GM04504 (cell line): ENCODE data around the gene NTN1.
"Not testable (repeated sequence)": the region's sequence is repeated elsewhere in the genome, so short reads cannot be mapped to it uniquely, and the experiment has no call there.

Source experiments
- DNase-seq: peaks from one replicate; pipeline ENCODE4 v3.0.0-alpha.2; 2012; ENCODE audit warnings: low read depth

NTN1 gene

DNA sequence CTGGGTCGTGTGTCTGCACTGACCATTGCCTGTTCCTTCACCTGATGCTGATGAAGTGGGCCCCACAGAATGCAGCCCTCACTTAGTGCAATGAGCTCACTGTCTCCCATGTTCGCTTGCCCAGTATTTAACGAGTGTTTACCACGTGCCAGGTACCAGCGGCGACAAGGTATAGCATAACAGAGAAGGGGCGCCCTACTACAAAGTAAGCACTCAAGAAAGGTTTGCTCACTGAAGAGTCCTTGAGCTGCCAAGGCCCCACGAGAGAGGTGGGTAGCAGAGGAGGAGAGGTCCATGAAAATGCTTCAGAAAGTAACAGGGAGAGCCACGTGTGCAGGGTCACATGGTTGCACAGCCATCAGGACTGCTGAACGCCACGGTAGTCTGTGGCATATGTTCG lies 230.0 kb downstream of the NTN1 start:
- no peak for DNase-seq

DNA sequence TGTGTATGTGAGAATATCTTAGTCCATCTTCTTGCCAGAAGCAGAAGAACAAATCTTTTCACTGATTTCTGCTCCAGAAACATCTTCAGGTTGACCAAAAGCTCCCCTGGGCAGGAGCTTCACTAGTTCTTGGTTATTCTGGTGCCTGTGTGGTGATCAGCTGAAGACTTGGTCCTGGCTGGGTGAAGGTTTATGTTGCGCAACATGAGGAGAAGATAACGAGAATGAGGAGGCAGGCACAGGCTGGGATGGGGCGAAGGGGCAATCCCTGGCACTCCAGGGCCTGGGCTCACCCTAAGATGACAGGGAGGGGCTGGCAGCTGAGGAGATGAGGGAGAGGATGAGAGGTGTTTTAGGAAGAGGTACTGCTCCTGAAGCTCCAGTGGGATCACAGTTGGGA lies 232.0 kb downstream of the NTN1 start:
- DNase-seq, result no peak

DNA sequence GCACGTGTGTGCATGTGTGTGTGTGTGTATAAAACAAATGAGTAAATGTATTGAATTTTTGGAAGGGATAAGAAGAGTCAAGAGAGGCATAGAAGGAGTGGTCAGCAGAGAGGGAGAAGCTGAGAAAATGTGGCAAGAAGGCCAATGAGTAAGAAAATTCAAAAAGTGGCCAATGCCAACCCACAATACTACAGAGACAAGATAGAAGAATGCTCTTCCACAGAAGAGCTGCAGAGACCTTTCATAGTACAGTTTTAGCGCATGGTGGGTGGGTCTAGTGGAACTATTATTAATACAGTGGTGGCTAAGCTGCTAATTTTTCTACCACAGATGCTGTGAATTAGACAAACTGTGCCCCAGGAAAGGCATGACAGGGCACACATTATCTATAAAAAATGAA lies 233.5 kb downstream of the NTN1 start:
- DNase-seq, result no peak

DNA sequence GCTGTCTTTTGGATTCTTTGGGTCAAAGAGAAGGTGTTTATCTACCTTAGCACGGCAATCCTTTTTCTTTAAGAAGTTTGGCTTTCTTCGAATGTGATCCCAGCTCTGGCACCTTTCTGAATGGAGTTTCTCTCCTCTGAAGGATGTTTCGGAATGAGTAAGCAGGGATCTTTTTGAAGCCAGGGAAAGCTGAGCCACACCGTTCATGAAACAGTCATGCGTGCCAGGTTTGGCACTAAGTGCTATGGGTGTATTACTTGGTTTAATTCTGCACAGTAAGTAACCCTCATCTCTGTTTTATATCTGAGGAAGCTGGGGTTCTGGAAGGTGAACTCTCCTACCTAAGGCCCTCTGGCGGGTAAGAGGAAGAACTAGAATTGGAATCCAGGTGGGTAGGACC lies 234.5 kb downstream of the NTN1 start:
- no peak for DNase-seq

DNA sequence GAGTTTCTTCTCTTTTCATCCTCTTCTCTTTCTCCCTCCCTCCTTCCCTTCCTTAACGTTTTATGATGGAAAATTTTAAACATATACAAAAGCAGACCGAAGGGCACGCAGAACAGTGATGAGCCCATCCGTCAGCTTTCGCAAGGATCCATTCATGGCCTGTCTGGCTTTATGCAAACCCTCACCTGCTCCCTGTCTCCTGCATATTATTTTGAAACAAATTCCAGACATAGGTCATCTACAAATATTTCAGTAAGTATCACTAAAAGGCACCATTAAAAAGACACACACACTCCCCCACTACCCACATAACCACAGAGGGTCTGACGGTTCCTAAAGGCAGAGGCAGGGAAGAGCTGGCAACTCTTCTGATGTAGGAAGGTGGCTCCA lies 235.0 kb downstream of the NTN1 start:
- no peak for DNase-seq

DNA sequence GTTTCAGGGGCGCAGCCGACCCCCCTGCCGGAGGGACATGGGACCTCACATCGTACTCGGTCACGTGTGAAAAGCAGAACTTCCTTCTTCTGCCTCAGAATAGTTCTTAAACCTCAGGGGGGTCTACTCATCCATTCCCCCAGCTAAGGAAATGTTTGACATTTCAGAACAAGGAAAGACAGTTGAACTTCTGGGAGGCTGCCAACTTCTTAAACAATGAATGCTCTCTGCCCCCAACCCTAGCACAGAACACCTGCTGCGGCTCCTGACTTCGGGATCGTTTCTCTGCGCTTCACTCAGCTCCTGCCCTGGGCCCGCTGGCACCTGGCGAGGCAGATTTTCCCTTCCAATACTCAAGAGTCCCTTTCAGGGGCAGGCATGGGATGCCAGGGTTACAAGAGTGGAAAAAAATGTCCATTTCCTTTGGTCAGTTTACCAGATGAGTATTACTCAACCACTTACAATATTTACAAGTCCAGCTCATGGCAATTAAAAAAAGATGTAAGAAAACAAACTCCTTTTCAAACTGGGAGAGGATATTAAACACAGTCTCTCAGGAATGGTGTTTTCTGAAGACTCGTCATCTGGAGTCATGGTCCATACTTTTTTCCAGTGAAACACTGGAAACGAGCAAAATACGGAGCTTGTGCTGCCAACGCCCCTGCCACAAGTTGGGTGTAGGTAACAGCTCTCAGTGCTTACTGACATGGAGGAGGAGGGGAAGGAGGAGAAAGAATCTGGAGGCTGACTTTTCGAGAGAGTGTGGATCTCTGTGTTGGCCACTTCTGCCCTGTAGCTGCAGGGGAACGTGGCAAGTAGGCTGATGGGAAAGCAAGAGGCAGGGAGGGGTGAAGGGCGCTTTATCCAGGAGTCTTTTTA lies 235.7 kb downstream of the NTN1 start:
- no peak for DNase-seq

DNA sequence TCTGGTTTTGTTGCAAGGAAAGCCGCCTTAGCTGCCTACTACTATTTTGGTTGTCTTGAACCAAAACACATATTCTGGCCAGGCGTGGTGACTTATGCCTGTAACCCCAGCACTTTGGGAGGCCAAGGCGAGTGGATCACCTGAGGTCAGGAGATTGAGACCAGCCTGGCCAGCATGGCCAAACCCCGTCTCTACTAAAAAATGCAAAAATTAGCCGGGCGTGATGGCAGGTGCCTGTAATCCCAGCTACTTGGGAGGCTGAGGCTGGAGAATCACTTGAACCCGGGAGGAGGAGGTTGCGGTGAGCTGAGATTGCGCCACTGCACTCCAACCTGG lies 236.3 kb downstream of the NTN1 start:
- not testable (repeated sequence) for DNase-seq

DNA sequence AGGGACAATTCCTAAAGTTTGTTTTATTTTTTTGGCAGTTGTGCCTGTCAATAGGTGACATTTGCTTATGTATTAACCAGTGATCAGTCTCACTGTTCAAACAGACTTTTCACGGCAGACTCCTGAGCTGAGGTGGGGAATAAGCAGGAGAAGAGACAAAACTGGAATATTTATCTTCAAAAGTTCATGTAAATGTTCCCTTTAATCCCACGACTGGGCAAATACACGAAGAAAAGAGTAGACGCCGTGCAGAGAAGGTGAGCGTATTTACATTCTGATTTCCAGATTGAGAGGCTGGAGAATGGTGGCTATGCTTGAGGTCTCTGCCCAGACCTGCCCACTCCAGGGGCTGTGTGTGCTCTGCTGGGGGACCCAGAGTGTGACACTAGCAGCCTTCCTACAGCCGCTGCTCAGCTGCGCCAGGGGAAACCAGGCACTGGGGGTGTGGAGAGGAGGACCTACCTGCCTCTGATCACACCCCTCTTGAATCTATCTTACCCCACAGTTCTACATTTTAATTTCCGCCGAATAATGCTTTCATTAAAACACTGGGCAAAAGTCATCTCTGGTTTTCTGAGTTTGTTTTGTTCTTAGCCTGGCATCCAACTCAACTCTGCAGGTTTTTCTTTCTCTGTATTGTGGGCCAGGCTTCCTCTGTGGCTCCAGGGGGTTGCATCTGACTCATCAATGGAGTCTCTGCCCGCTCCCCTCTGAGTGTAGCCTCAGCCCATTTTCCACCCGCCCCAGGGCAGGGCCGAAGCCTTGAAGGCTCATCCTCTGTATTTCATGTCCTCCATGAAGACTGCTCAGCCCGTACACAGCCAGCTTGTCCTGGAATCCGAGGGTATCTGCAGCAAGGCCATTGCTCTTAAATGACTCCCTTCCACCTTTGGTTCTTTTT lies 237.1 kb downstream of the NTN1 start:
- DNase-seq, result no peak

DNA sequence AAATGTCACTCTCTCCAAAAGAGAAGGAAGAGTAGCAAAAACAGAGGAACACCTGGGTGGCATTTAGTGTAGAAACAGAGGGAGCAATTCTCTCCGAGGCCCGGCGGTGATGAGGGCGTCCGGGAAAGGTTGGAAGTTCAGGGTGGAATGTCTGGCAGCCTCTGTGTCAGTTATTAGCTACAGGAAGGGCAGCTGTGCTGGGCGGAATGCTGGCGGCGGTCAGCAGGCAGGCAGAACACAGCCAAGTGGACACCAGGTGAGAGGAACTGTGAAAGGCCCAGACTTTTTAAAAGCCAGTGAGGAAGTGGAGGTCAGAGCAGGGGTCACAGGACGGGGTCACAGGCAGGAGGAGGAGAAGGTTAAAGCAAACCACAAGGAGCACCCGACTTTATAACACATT lies 238.1 kb downstream of the NTN1 start:
- no peak for DNase-seq

DNA sequence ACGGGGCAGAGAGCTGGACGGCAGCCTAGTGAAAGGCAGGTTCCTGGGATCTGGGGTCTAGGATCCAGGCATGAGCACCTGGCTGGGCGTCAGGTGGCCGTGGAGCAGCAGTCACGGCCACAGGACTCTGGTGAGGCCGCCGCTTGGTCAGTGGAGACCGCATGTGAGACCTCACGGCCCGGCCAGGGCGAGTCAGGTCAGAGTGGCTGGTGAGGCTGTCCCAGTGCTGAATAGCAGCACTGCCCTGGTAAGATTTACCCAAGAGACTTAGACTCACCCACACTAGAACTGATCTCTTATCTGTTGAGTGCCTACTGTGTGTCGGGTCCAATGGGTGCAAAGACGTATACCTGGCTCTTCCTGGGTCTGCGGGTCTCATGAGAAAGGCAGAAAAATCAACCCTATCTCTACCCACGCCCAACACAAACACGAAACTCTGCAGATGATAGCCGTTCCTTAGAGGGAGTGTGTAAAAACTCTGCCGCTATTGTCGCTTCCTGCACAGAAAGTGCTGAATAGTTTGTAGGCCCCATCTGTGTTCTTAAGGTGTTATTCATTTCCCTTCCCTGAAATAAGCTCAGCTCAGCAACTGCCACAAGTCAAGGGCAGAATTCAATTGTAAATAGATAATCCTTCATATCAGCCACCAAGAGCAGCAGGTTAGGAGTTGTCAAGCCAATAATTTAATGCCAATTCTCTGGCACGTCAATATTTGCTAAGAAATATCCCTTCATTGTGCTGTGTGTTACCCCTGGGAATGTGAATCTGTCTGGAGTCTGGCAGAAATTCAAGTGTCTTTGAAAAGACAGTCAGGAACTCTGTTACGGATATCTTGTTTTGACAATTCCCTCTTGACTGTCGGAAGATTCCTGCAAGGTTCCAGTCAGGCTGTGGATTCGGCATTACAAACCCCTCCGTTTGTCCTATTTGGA lies 240.0 kb downstream of the NTN1 start:
- no peak for DNase-seq

DNA sequence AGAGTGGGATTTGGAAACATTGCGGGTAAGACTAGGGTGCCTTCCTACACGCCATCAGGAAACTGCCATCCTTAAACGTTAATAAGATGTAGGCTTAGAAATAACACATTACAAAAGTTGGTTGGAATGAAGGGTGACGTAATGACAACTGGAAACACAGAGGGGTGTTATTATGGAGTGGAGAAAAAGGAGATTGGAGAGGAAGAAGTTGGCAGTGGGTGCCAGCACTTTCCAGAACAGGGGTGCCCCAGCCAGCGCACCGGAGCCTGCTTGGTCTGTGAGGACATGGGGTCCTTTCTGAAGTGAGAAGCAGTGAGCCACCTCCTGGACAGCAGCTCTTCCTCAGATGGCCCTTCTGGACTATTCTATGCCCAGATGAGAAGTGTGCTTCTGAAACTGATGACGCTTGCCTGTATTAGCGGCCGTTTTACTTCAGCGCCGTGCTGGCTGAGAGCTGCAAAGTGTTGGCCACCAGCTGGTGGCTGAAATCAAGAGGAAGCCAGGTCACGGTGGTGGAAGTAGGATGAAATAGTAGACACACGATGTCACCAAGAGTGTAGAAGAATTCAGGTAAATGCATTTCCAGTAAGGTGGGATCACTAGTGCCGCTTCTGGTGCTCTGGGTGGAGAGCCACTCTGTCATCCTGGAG lies 244.8 kb downstream of the NTN1 start:
- DNase-seq, result no peak

DNA sequence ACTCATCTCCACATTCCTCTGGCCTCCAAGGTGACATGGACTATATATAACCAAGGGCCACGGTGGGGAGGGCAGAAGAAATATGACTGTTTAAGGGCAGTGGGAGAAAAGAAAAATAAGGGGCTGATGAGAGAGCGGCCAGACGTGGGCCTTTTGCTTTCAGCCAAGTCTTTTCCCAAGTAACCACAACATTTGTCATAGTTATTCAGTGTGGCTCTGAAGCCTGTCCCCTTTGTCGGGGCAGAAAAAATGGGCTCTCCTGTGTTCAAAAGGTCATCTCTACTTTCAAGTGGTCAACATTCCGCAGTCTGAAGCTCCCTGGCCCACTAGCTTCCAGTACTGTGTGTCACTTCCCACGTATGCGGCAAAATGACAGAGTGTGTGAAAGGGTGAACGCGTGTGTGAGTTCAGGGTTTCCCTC lies 245.4 kb downstream of the NTN1 start:
- no peak for DNase-seq

DNA sequence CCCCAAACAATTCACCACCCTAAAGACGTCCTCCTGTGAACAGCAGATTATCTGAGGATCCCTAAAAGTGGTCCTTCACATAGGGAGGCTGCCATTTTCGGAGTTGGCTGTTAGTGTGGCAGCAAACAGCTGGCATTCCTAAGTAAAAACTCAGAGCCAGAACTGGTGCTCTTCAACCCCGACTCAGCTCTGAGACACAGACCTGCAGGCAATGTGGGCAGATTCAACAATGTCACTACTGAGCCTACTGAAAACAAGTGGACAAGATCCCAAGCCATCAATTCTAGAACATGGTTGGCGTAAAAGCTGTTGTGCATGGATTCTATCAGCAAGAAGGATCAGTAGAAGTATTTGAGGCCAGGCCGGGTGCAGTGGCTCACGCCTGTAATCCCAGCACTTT lies 247.2 kb downstream of the NTN1 start:
- DNase-seq, result no peak

DNA sequence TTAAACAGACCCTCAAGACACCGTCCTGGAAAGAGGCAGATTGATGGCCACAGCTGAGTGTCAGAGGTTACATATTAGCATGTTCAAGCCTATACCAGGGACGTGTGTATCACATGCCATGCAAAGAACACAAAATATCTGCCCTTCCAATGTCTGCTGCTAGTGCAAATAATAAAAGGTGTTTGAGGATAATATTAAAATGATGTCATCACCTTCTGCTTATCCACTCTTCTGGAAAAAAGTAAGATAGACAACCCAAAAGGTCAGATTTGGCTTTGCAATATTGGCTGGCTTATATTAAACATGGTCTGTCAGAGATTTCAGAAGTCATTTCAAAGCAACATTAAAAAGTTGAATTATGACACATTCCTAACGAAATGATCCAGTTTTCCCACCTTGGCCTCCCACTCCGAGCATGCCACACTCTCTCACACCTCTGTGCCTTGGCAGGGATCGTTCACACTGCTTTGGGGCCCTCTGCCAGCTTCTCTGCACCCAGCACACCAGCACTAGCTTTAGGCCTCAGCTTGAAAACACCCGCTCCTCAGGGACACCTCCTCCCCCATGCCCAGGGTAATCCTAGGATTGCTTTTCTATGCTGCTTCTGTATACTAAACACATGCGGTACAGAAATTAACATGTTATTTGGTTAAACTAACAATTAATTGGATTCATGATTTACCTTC lies 248.2 kb downstream of the NTN1 start:
- DNase-seq, result no peak

DNA sequence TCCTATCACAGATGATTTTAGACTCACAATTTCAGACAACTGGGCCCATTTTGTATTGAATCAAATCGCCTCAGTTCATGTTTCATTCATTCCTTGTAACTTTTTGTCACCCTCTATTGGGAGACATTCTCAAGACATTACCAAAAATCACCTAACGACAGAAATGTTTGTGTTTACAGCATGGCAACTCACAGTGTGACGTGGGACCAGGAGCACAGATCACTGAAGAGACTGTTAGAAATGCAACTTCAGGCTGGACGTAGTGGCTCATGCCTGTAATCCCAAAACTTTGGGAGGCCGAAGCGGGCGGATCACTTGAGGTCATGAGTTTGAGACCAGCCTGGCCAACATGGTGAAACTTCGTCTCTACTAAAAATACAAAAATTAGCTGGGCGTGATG lies 249.6 kb downstream of the NTN1 start:
- no peak for DNase-seq

DNA sequence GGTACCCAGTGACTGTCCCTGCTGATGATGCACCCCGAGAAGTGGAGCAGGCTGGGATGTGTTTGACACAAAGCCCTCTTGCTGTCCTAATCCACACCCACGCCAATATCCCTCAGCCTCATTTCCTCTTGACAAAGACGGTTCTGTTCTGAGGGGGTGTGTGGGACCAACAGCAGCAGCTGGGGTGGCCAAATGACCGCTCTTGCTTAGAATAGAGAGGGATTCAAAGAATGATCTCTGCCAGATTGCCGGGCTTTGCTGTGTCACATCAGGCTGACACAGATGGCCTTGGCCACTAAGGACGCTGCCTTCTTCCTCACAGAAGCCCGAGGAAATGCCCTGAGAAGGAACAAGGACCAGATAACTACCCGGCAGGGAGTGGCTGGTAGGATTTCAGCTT lies 250.7 kb downstream of the NTN1 start:
- no peak for DNase-seq

DNA sequence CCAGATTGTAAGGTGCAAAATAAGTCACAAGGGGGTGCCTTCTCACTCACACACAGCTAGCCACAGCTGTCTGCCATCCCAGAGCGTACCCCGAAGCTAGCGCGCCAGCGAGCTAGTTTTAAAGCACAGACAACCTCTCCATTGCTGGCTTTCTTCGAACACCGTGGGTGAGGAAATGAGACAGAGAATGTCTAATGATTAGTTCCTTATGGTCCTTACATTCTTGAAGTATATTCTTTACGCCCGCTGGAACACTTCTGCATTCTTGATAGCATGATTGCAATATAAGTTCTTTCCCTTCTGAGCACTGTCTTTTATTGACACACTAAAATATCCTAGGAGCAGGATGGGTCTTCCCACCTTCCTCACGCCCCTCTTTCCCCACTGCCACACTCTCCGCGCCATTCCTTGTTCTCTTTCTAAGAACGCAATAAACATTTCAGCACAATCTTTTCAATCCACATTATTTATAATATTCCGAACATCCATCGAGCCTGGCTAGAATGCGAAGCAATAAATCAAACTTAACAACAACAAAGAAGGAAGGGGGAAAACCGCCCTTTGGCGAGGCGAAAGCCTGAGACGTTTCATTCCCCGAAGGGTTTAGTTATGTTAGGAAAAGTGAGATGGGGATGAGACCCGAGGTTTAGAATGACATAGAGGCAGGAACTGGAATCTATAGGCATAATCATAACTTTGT lies 251.3 kb downstream of the NTN1 start:
- no peak for DNase-seq

DNA sequence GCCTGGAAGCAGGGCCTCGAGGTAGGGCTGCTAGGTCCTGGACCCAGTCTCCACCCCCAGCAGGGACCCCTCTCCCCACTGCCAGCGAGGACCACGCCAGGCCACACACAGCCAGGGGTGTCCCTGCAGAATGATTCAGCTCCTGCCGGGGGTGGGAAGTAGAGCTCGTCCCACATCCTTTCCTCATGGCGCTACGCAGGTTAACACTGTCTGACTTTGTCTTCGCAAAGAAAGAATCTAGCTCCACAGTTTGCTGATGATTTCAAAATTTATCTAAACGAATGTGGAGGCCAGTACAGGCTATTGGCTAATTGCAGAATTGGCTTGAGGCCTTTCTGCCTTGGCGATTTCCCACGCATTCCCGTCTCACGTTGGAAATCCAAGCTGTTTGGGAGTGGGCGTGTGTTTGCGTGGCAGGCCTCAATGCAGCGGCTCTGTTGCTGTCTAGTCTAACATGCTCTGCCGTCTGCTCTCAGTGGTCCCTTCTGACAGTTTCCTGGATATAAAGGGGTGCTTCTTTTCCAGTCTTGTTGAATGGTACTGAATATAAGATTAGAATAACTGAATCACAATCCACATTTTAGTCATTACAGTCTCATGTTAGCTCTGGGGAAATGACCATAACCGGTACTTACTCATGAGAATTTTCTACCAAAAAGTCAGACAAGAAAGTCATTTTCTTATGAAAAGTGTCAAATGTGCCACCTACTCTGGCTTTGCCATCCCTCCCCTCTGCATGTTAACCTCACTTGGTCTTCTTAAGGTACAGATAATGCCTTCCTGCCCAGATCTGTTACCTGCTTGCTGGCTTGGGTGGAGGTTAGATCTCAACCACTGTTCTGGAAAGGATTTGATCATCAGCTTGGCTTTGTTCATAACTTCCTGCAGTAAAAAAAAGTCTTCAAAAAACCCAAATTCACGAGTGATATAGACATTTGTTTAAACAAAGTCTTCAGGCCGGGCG lies 252.4 kb downstream of the NTN1 start:
- DNase-seq, result no peak

DNA sequence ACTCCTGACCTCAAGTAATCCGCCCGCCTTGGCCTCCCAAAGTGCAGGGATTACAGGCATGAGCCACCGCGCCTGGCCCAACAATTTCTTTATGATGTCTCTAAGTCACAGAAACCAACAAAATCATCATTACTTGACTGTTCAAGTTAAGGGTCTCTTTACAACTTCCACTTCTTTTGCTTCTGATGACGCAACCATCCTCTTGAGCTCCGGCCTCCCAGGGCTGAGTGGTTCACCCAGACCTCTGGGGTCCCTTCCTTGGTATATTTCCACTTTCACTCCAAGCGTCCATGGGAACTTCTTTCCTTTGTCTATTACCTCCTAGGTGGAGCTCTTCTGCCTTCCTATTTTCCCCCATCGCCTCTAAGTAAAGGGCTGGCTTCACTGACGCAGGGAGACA lies 253.7 kb downstream of the NTN1 start:
- no peak for DNase-seq
